Transverse colon (tissue), 4 donors: ENCODE measurements around the gene AGXT2. TPM values are rescaled to one million over a fixed set of nuclear protein-coding genes. Genes with fewer than 3 reads are reported as not detected.

Experiments
- DNase-seq: peaks from one replicate; pipeline ENCODE4 v3.0.0-alpha.2; 2019
- H3K27ac ChIP-seq, 4 donors: fragments of 200-600 bp; sonication (generic); 2 replicates each; pipeline ENCODE4 v1.5.1; 2016 to 2018; ENCODE audit warnings: inconsistent platforms in 4 of 4
- H3K27me3 ChIP-seq: fragments of 200-600 bp; sonication (generic); 2 replicates; pipeline ENCODE4 v1.5.1; 2017; ENCODE audit warnings: inconsistent platforms
- H3K36me3 ChIP-seq, 4 donors: fragments of 200-600 bp; sonication (generic); 2 replicates each; pipeline ENCODE4 v1.5.1; 2017 to 2019; ENCODE audit warnings: inconsistent platforms in 4 of 4
- H3K4me1 ChIP-seq, 4 donors: fragments of 200-600 bp; sonication (generic); 2 replicates each; pipeline ENCODE4 v1.5.1; 2017 to 2020; ENCODE audit warnings: inconsistent platforms in 4 of 4
- H3K4me3 ChIP-seq, 4 donors: fragments of 200-600 bp; sonication (generic); 1 replicate in 1 of 4; 2 replicates in 3 of 4; pipeline versions ENCODE4 v1.5.1 to v1.6.1; 2017 to 2019; ENCODE audit warnings: inconsistent platforms in 4 of 4
- H3K9me3 ChIP-seq, 2 donors: fragments of 200-600 bp; sonication (generic); 2 replicates each; pipeline ENCODE4 v1.5.1; 2017 to 2019; ENCODE audit warnings: inconsistent platforms in 2 of 2
- CTCF ChIP-seq, 5 experiments: fragments of 200-600 bp in 3 of 5; fragments of 450-650 bp in 2 of 5; sonication (generic) in 3 of 5; IDR thresholded peaks; 1 replicate in 2 of 5; 2 replicates in 3 of 5; pipeline ENCODE4 v1.5.1; 2016 to 2017; ENCODE audit warnings: antibody characterized with exemption in 5 of 5, inconsistent platforms in 3 of 5, mild to moderate bottlenecking in 2 of 5, moderate library complexity in 1 of 5
- EP300 ChIP-seq: sonication (generic); formaldehyde crosslinking; IDR thresholded peaks from one replicate; pipeline ENCODE4 v1.6.1; 2017; ENCODE audit warnings: antibody characterized with exemption, low read depth
- POLR2A ChIP-seq: fragments of 450-650 bp; IDR thresholded peaks from one replicate; pipeline ENCODE4 v1.6.1; 2016; ENCODE audit warnings: antibody characterized with exemption, mild to moderate bottlenecking, moderate library complexity
- POLR2AphosphoS5 ChIP-seq, 3 donors: sonication (generic); formaldehyde crosslinking; IDR thresholded peaks; one replicate each; pipeline ENCODE4 v1.6.1; 2016; ENCODE audit warnings: antibody characterized with exemption in 3 of 3
- WGBS, 2 donors: methylation state at CpG; one replicate each; pipeline ENCODE4 v1.1.5; 2018; ENCODE audit warnings: low coverage in 1 of 2; 5-methylcytosine and 5-hydroxymethylcytosine counted together
- in situ Hi-C, 4 donors: fragments of 200-750 bp; cut with MboI; loops; one replicate each; pipeline versions ENCODE4 v1.15.0 to v1.15.1; 2017; ENCODE audit warnings: low sequenced_read_pairs in 3 of 4, low pct_ligation_motif_present in 1 of 4, low pct_unique_long_range_greater_than_20kb in 1 of 4
- intact Hi-C: fragments of 100-400 bp; cut with DNase I; formaldehyde crosslinking; loops from one replicate; pipeline ENCODE4 v1.15.1; 2023; ENCODE audit warnings: low total_unique reads
- total RNA-seq, 4 donors: library from RNA; depleted of rRNA; stranded (reverse); fragments of >200 nt; gene quantifications; one replicate each; pipeline ENCODE4 v1.1.0, GENCODE V29; 2016

The AGXT2 gene
- total RNA-seq, 4 donors from 2014 or later: not detected

- no peaks in the 10 kb centered on the region for H3K4me1 ChIP-seq
- intact Hi-C loops (no loop called here), in situ Hi-C loops (no loop called here)
- no peak overlapping the region for H3K4me3 ChIP-seq
- H3K27me3 ChIP-seq: no peaks in the 10 kb centered on the region
- H3K36me3 ChIP-seq: no peaks in the 10 kb centered on the region
- H3K27ac ChIP-seq: no peak overlapping the region
- 87 to 89% methylated on average over 4 to 5 of the region's 5 CpGs for WGBS, 2 donors
- DNase-seq: no peak
- H3K9me3 ChIP-seq: no peaks in the 10 kb centered on the region
- TF ChIP-seq CTCF (IDR thresholded peaks at IDR 0.05) (no peak), EP300 (no peak), POLR2AphosphoS5 (IDR thresholded peaks at IDR 0.05) (no peak), POLR2A (no peak)
Observed at GRCh38 chr5:35066260-35066795, 18.6 kb upstream of the AGXT2 start.

GRCh38 chr5:35063414-35063813 is 15.7 kb upstream of the AGXT2 start:
- H3K36me3 ChIP-seq: no peaks in the 10 kb centered on the region
- DNase-seq: no peak
- intact Hi-C loops: no loop called here
- in situ Hi-C loops: no loop called here
- no peaks in the 10 kb centered on the region for H3K27me3 ChIP-seq
- H3K27ac ChIP-seq: no peak overlapping the region
- TF ChIP-seq POLR2A (no peak), EP300 (no peak), POLR2AphosphoS5 (IDR thresholded peaks at IDR 0.05) (no peak), CTCF (IDR thresholded peaks at IDR 0.05) (no peak)
- WGBS, 2 donors: 79 to 100% methylated on average over 1 to 4 of the region's 4 CpGs
- no peak overlapping the region for H3K4me3 ChIP-seq
- no peaks in the 10 kb centered on the region for H3K4me1 ChIP-seq
- H3K9me3 ChIP-seq: no peaks in the 10 kb centered on the region

- no peak for DNase-seq
- H3K4me3 ChIP-seq: no peak overlapping the region
- TF ChIP-seq POLR2AphosphoS5 (IDR thresholded peaks at IDR 0.05): no peak
- H3K4me1 ChIP-seq: no peaks in the 10 kb centered on the region
- no peaks in the 10 kb centered on the region for H3K9me3 ChIP-seq
- intact Hi-C loops: no loop called here
- no peak overlapping the region for H3K27ac ChIP-seq
- in situ Hi-C loops: no loop called here
- no peaks in the 10 kb centered on the region for H3K36me3 ChIP-seq
- no peaks in the 10 kb centered on the region for H3K27me3 ChIP-seq
- 71 to 75% methylated on average over 2 of the region's 2 CpGs for WGBS, 2 donors
Observed at GRCh38 chr5:35061211-35061770, 13.5 kb upstream of the AGXT2 start.

- 76 to 100% methylated on average over 1 to 2 of the region's 2 CpGs for whole genome bisulfite sequencing, 2 donors
- Histone ChIP-seq H3K4me3 (no peak overlapping the region), H3K36me3 (no peaks in the 10 kb centered on the region), H3K4me1 (no peaks in the 10 kb centered on the region), H3K9me3 (no peaks in the 10 kb centered on the region), H3K27me3 (no peaks in the 10 kb centered on the region), H3K27ac (no peak overlapping the region)
- intact Hi-C loops: no loop called here
- no peak for DNase-seq
- TF ChIP-seq POLR2A (no peak), CTCF (IDR thresholded peaks at IDR 0.05) (no peak), EP300 (no peak), POLR2AphosphoS5 (IDR thresholded peaks at IDR 0.05) (no peak)
- in situ Hi-C loops: no loop called here
Observed at GRCh38 chr5:35060236-35060635, 12.5 kb upstream of the AGXT2 start.

GRCh38 chr5:35059251-35059650 is 11.5 kb upstream of the AGXT2 start:
- H3K36me3 ChIP-seq: no peaks in the 10 kb centered on the region
- H3K4me1 ChIP-seq: no peaks in the 10 kb centered on the region
- in situ Hi-C loops (no loop called here), intact Hi-C loops (no loop called here)
- DNase-seq: no peak
- H3K4me3 ChIP-seq: no peak overlapping the region
- no peaks in the 10 kb centered on the region for H3K9me3 ChIP-seq
- H3K27ac ChIP-seq: no peak overlapping the region
- TF ChIP-seq POLR2AphosphoS5 (IDR thresholded peaks at IDR 0.05): no peak
- no peak for TF ChIP-seq CTCF (IDR thresholded peaks at IDR 0.05)
- no peak for TF ChIP-seq POLR2A
- no peak for TF ChIP-seq EP300
- no peaks in the 10 kb centered on the region for H3K27me3 ChIP-seq
